Effector memory CD4-positive, alpha-beta T cell (primary cell): Measurements from ENCODE around the gene EDAR.

Experiments
- DNase-seq, 3 donors: peaks; one replicate each; pipeline ENCODE4 v3.0.0-alpha.2; 2020
- H3K27ac ChIP-seq: 2 replicates; pipeline ENCODE4 v1.7.0; 2013; ENCODE audit warnings: mild to moderate bottlenecking, low read length, moderate library complexity; ENCODE audit not compliant: insufficient read depth, poor library complexity, severe bottlenecking
- H3K27me3 ChIP-seq: replicated peaks from 2 replicates; pipeline ENCODE4 v1.7.0; 2013; ENCODE audit warnings: mild to moderate bottlenecking, low read length; ENCODE audit not compliant: insufficient read depth, control insufficient read depth, poor library complexity, severe bottlenecking
- H3K36me3 ChIP-seq: 2 replicates; pipeline ENCODE4 v1.7.0; 2013; ENCODE audit warnings: mild to moderate bottlenecking, low read length, moderate library complexity; ENCODE audit not compliant: control insufficient read depth, insufficient read depth
- H3K4me1 ChIP-seq: 2 replicates; pipeline ENCODE4 v1.7.0; 2013; ENCODE audit warnings: low read length, mild to moderate bottlenecking; ENCODE audit not compliant: control insufficient read depth, insufficient read depth, poor library complexity, severe bottlenecking
- H3K4me3 ChIP-seq: 2 replicates; pipeline ENCODE4 v1.7.0; 2013; ENCODE audit warnings: low read length, low read depth, mild to moderate bottlenecking; ENCODE audit not compliant: insufficient read depth, poor library complexity, severe bottlenecking
- H3K9me3 ChIP-seq: 2 replicates; pipeline ENCODE4 v1.7.0; 2013; ENCODE audit warnings: mild to moderate bottlenecking, low read length, moderate library complexity; ENCODE audit not compliant: control insufficient read depth

The EDAR gene

GRCh38 chr2:108845923-108846322 is 143.1 kb downstream of the EDAR start:
- Histone ChIP-seq H3K4me1 (no peaks in the 10 kb centered on the region), H3K27ac (no peak overlapping the region), H3K36me3 (no peaks in the 10 kb centered on the region), H3K4me3 (no peak overlapping the region), H3K9me3 (no peaks in the 10 kb centered on the region), H3K27me3 (no peaks in the 10 kb centered on the region)
- DNase-seq: no peak
